ENCODE measurements around the gene MTRFR.

GRCh38 chr12:123267335-123267920, 34.2 kb downstream of the MTRFR start:
- TF ChIP-seq, protein P1, sequence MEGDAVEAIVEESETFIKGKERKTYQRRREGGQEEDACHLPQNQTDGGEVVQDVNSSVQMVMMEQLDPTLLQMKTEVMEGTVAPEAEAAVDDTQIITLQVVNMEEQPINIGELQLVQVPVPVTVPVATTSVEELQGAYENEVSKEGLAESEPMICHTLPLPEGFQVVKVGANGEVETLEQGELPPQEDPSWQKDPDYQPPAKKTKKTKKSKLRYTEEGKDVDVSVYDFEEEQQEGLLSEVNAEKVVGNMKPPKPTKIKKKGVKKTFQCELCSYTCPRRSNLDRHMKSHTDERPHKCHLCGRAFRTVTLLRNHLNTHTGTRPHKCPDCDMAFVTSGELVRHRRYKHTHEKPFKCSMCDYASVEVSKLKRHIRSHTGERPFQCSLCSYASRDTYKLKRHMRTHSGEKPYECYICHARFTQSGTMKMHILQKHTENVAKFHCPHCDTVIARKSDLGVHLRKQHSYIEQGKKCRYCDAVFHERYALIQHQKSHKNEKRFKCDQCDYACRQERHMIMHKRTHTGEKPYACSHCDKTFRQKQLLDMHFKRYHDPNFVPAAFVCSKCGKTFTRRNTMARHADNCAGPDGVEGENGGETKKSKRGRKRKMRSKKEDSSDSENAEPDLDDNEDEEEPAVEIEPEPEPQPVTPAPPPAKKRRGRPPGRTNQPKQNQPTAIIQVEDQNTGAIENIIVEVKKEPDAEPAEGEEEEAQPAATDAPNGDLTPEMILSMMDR (conservative IDR thresholded peaks at IDR 0.05; ENCODE audit: low read depth, low read length), result no peak
- TF ChIP-seq EZH2 (IDR thresholded peaks at IDR 0.05; ENCODE audit: borderline replicate concordance, low read depth, low read length, poor library complexity, severe bottlenecking), result no peak

All from A673 (cell line).